Measurements from ENCODE around the gene THSD8.
"Not testable (repeated sequence)": the region's sequence is repeated elsewhere in the genome, so short reads cannot be mapped to it uniquely, and the experiment has no call there.

The THSD8 gene

GRCh38 chr19:12792051-12792852, 9.6 kb upstream of the THSD8 start:
- no peak for DNase-seq (ENCODE audit: low read depth, low spot score)

GRCh38 chr19:12792853-12793289, 9.0 kb upstream of the THSD8 start:
- no peak for DNase-seq (ENCODE audit: low read depth, low spot score)

- DNase-seq (ENCODE audit: low read depth, low spot score): peak; percentile 81
These were observed 8.3 kb upstream of the THSD8 start for GRCh38 chr19:12793290-12794195.

- no peak for DNase-seq (ENCODE audit: low read depth, low spot score)
These were observed 7.5 kb upstream of the THSD8 start for GRCh38 chr19:12794196-12794941.

- no peak for DNase-seq (ENCODE audit: low read depth, low spot score)
These were observed 6.9 kb upstream of the THSD8 start for GRCh38 chr19:12794971-12795381.

- no peak for DNase-seq (ENCODE audit: low read depth, low spot score)
These were observed 5.5 kb upstream of the THSD8 start for GRCh38 chr19:12796146-12797071.

- no peak for DNase-seq (ENCODE audit: low read depth, low spot score)
These were observed 4.7 kb upstream of the THSD8 start for GRCh38 chr19:12797141-12797587.

- DNase-seq (ENCODE audit: low read depth, low spot score): not testable (repeated sequence)
These were observed 4.3 kb upstream of the THSD8 start for GRCh38 chr19:12797607-12798006.

- DNase-seq (ENCODE audit: low read depth, low spot score): no peak
These were observed 2.0 kb upstream of the THSD8 start for GRCh38 chr19:12799742-12800465.

GRCh38 chr19:12800466-12800770, 1.5 kb upstream of the THSD8 start:
- DNase-seq (ENCODE audit: low read depth, low spot score): no peak

GRCh38 chr19:12800923-12801465, 875 bp upstream of the THSD8 start:
- no peak for DNase-seq (ENCODE audit: low read depth, low spot score)

- DNase-seq (ENCODE audit: low read depth, low spot score): no peak
These were observed 618 bp downstream of the THSD8 start for GRCh38 chr19:12802267-12803106.

GRCh38 chr19:12804051-12804450, 2.2 kb downstream of the THSD8 start:
- DNase-seq (ENCODE audit: low read depth, low spot score): no peak

GRCh38 chr19:12806242-12807081, 4.6 kb downstream of the THSD8 start, which contains the start of gene RNASEH2A:
Gene RNASEH2A (plus strand): TSS chr19:12806584. CDS start chr19:12806674, 90 bp downstream.
- no peak for DNase-seq (ENCODE audit: low read depth, low spot score)

GRCh38 chr19:12815088-12815487, 13.2 kb downstream of the THSD8 start:
- no peak for DNase-seq (ENCODE audit: low read depth, low spot score)

- DNase-seq (ENCODE audit: low read depth, low spot score): not testable (repeated sequence)
These were observed 15.3 kb downstream of the THSD8 start for GRCh38 chr19:12817188-12817587.

GRCh38 chr19:12817810-12818209, 15.9 kb downstream of the THSD8 start:
- DNase-seq (ENCODE audit: low read depth, low spot score): not testable (repeated sequence)

GRCh38 chr19:12821761-12822160, 19.9 kb downstream of the THSD8 start:
- DNase-seq (ENCODE audit: low read depth, low spot score): no peak
